GM18519 (cell line): ENCODE results near the gene HOXD12.

ENCODE experiments used
- ATAC-seq: cut with Tn5 transposase; IDR thresholded peaks from one replicate; pipeline ENCODE4 v1.9.1; 2021; ENCODE audit warnings: mild to moderate bottlenecking, moderate library complexity; ENCODE audit not compliant: unreplicated experiment, low FRiP score

The HOXD12 gene

DNA sequence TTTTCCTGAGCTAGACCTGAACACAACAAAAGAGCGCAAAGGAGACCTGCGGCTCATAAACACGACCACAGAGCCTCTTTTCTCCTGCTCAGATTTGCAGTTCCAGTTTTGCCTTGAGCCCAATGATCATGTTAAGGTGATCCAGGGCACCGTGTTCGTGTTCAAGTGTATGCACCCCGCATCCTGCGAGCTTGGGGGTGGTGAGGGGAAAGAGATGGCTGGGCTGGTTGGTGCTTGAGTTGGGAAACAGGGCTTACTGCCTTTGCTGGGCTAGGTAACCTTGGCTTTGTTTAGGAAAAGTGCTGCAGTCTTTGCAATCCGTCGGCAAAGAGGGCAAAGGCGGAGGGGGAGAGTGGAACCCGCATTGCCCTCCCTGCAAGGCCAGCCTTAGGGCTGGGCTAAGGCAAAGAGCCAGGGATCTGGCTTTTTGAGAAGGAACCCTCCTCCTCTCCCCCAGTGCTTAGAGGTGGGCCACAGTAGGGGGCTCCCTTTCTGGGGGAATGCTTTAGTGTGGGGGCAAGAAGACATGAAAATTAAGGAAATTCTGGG lies 18.3 kb downstream of the HOXD12 start:
- no peak for ATAC-seq

DNA sequence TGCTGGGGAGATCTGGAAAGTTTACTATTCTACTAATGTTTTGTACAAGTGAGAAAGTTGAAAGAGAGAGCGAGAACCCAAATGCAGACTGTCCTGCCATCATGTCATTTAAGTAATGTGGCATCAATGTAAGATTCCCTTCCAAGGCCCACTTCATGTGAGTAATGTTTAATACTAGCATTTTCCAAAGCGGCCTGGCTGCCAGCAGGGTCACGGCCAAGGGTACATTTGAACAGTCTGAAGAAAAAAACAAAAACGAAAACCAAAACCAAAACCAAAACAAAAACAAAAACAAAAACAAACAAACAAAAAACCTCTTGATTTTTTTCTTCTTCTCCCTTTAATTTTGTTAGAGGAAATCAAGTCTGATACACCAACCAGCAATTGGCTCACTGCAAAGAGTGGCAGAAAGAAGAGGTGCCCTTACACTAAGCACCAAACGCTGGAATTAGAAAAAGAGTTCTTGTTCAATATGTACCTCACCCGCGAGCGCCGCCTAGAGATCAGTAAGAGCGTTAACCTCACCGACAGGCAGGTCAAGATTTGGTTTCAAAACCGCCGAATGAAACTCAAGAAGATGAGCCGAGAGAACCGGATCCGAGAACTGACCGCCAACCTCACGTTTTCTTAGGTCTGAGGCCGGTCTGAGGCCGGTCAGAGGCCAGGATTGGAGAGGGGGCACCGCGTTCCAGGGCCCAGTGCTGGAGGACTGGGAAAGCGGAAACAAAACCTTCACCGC lies 19.2 kb downstream of the HOXD12 start:
- ATAC-seq = no peak

DNA sequence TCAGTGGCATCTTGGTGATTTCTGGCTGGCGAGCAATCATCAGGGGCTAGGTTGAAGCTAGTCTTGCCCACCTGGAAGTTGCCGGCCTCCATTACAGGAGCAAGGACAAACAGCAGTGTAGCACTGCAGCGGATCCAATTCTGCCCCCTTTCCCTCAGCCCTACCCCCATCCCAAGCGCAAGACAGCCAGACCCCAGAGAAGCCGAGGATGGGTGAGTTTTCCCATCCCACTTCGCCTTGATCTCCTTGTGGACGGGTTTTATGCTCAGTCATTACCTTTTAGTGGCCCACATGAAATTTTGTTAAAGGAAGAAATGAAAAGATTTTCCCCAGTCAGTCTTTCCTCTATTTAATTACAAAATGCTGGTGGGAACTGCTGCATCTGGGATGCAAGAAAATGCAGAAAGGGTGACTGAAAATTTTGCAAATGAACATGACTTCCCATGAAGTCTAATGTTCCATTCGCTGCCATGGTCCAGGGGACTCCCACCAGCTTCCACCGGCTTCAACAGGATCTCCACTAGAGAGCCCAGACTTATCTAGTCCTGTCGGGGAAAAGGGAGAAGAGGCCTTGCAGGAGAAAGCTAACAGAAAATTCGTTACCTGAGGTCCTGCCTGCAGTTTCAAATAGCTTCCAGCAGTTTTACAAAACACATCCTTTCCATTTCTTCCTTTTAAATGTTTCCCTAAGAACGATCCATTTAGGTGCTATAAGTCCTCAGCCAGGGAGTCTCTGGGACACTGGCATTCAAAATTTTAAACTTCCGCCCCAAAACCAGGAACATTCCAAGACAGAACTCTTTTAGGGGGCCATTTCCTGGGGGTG lies 21.0 kb downstream of the HOXD12 start:
- ATAC-seq = no peak

DNA sequence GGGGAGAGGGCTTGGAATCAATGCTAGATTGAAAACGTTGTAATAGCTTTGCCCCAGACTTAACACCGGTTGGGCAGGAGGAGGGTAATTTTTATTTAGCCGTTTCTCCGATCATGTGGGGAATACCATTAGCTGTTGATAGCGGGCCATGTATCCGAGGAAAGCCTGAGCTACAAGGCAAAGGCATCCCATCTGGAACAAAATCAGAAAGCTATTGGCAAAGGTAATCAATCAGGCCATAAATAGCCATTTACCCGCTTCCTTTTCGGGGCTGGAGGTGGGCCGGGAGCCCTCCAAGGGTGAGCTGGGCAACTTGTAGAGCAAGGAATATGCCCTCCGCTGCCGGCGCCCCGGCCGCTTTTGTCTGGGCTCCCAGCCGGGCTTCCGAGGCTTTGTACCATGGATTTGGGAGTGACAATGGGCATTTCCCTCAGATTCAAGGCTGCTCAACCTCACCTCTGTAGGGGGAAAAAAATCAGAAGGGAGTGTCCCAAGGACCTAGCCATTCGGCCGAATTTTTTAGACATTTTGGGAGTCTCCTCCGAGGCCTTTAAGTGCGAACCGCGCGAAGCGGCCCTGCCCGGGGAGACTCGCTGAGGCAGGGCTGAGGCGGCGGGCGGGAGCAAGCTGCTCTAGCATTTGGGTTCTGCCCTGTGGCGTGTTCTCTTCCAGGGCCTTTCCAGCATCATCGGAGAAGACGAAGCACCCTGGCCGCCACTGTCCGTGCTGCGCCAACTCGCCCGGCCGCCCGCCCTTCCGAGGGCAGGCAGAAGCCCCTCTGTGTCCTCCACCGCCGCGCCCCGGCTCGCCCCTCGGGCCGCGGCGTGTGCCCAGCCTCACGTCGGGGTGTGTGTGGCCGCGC lies 21.8 kb downstream of the HOXD12 start:
- ATAC-seq = no peak

DNA sequence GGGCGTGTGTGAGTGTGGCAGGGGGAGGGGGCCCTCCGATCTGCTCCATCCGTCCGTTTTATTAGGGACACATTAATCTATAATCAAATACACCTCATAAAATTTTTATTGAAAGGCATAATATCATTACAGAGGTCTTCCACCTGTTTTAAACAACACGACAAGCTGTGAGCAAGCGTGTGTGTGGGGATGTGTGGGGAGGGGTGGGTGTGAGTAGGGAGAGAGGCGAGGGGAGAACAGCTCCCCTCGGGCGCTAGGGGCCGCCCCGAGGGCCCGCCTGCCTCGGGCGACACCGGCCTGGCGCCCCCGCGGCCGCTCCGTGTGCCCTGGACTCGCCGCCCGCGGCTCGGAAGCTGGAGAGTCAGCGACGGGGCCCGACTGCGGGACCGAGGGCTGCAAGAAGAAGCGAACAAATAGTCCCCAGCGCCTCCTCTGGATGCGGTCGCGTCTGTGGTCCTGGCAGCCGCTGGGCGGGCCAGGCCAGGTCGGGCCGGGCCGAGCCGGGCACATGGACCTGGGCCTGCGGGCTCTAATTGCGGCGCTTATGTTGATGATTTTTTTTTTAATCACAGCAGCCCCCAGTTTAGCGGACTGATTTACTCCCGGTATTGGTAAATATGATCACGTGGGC lies 22.6 kb downstream of the HOXD12 start:
- no peak for ATAC-seq

DNA sequence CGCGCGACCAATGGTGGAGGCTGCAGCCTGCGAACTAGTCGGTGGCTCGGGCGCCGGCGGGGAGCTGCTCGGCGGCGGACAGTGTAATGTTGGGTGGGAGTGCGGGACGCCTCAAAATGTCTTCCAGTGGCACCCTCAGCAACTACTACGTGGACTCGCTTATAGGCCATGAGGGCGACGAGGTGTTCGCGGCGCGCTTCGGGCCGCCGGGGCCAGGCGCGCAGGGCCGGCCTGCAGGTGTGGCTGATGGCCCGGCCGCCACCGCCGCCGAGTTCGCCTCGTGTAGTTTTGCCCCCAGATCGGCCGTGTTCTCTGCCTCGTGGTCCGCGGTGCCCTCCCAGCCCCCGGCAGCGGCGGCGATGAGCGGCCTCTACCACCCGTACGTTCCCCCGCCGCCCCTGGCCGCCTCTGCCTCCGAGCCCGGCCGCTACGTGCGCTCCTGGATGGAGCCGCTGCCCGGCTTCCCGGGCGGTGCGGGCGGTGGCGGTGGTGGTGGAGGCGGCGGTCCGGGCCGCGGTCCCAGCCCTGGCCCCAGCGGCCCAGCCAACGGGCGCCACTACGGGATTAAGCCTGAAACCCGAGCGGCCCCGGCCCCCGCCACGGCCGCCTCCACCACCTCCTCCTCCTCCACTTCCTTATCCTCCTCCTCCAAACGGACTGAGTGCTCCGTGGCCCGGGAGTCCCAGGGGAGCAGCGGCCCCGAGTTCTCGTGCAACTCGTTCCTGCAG lies 23.3 kb downstream of the HOXD12 start, which contains the start of gene HOXD9:
TSS of gene HOXD9 (plus strand) at position 37 of the 728 bp plus-strand sequence. CDS start at position 87, 50 bp downstream.
- ATAC-seq = no peak

DNA sequence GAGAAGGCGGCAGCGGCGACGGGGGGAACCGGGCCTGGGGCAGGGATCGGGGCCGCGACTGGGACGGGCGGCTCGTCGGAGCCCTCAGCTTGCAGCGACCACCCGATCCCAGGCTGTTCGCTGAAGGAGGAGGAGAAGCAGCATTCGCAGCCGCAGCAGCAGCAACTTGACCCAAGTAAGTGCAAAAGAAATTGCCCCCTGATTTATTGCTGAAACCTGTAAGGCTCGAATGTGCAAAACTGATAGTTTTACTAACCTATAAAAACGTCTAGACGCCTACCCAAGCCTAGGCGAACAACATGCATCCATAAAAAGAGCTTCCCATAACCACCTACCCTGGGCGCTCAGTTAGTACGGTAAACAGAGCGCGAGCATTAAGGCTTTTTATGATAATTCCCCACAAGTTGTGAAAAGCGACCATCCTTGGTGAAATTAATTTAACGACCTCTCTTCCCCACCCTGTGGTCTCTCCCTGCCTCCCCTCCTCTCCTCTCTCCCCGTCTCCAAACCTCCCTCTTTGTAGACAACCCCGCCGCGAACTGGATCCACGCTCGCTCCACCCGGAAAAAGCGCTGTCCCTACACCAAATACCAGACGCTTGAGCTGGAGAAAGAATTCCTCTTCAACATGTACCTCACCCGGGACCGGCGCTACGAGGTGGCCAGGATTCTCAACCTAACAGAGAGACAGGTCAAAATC lies 24.0 kb downstream of the HOXD12 start:
- no peak for ATAC-seq

DNA sequence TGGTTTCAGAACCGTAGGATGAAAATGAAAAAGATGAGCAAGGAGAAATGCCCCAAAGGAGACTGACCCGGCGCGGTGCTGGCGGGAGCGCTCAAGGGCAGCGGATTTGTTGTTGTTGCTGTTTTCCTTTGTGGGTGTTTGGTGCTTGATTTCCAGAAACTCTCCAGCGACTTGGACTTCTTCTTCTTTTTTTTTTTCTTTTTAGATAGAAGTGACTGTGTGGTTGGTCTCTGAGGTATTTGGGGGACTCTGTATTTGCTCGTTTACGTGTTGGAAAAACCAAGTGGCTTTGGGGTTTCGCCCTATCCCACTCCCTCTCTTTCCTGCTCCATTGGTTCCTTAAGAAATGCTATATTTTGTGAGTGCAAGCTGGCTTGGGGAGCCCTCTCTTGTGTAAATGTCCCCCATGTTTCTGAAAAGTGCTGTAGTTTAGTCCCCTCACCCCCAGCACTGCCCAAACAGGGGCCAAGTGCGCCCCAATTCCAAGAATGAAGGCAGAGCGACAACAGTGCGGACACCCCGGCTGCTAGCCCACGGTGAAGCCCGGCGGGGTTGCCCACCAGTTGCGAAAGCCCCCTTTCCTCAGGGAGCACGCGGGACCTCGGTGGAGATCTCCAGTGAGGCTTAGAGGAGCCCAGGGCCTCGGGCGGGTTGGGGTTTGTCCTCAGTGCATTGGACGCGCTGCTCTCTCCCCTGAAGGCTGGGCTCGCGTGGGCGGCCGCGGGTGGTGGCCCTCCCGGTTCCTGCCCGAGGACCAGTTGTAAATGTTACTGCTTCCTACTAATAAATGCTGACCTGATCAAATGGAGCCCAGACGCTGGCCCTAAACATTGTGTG lies 24.7 kb downstream of the HOXD12 start:
- ATAC-seq = no peak

DNA sequence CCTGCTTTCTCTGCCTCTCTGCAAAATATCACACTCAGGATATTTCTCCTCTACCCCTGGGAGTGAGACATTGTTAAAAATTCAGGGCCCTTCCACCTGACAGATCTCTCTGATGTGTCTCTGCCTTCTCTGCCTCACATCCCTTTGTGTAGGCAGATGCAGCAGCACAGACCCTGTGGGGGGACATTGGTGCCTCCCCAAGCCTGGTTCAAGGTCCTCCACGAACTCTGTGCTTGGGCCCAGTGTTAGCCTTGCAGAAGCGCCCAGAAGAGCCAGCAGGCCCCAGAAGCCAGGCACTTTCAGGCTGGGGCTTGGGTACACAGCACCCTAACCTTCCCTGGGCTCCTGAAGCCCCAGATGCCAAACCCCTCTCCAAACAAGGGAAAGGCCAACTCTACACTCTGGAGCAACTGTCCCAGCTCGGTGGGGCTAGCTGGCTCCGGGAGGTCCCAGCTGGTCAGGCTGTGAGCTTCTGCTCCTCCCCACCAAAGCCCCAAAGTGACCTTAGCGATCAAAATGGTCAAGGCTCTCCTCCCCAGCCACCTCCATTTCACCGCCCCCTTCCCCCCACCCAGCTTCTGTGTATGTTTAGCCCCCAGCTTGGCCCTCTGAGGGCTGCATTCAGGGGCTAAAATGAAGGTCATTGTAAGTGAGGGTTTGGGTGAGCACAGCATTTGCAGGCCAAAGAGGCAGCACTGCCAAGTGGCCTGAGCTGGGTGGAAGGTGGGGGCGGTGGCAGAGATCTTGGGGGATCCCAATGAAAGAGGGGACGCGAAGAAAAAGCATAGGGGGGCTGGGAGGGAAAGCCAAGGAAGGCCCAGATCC lies 25.6 kb downstream of the HOXD12 start:
- ATAC-seq = no peak

DNA sequence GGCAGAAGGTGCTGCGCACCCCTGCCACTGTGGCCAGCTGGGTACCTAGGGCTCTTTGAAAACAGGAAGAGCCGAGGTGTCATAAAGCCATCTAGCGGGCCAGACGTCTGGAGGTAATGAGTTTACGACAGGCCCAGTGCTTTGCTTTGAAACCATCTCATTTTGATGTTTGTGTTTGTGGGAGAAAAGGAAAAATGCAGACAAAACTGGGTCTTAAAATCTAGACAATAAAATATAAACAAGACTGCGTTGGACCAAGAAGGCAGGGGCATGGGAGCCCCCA lies 26.1 kb downstream of the HOXD12 start:
- ATAC-seq = no peak

DNA sequence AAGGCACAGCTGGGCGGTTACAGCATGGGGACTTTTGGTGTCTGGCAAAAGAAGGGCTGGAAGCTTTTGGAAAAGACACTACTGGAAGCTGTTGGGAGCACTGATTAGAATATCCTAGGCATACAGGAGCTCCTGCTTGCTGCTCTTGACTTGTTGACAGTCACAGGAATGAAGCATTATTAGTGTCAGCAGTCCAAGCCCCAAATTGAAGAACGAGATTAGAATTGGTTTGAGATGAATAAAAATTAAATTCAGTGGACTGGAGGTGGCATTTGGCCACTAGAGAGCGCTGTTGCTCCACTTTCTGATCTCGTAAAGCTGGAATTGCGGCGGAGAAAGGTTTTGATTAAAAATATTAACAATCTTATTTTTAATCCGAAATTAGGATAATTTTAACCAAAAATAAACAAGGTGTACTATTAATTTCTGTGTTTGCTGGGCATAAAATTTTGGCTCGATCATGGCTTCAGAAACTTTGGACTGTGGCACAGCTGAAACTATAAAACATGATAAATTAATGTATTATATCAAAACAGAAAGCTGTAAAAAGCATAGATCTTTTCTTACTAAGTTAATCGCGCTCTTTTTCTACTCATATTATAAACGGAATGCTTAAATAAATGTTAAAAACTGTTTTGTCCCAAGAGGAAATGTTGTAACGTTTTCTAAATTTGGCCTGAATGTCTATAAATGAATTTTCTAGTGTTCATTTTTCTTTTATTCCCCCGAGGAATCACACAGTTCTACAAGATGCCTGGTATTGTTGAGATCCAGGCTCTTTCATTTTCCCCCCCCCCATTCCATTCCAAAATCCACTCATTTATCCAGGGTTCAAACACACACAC lies 27.6 kb downstream of the HOXD12 start:
- ATAC-seq = no peak

DNA sequence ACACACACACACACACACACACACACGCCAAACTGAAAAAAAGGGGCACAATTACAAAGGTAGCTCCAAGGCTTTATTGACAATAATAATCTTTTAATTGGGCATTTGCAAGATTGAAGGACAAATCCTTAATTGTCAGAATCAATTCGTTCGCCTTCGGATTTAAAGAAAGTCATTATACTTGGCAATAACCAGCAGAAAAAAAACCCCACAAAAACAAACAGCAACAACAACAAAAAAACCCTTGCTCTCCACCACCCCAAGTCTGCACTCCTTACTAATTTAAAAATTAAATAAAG lies 28.1 kb downstream of the HOXD12 start:
- no peak for ATAC-seq

DNA sequence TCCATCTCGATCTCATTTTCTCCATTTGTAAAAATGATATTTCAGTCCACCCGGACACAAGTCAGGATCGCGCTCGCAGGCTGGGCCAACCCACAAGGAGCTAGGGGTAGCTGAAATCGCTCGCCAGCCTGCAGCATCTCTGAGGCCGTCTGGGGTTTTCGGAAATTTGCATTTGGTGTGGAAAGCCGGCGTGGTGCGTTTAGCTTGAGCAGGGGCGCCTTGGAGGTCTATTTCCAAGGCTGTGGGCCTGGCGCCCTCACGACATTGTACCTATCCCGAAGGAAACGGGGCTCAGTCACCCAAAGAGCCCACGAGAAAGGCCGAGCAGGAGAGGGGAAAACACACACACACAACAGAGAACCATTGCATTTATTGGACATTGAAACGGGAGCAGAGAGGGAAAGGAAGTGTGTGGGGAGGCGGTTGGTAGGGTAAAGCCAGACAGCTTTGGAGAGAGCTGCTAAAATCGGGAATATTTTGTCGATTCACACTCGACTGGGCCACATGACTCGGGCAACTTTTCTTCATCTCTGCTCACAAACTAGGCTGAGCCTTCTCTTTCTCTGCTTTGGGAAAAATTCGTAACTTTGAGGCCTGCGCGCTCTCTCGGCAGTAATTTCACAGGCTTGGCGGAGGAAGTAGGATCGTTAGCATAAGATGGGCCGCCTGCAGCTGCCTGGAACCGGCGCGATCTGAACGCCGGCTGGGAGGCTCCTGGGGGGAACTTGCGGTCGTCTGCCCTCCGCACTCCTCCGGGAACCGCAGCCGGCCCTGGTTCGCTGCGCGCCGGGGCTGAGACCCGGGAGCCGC lies 28.8 kb downstream of the HOXD12 start:
- no peak for ATAC-seq

DNA sequence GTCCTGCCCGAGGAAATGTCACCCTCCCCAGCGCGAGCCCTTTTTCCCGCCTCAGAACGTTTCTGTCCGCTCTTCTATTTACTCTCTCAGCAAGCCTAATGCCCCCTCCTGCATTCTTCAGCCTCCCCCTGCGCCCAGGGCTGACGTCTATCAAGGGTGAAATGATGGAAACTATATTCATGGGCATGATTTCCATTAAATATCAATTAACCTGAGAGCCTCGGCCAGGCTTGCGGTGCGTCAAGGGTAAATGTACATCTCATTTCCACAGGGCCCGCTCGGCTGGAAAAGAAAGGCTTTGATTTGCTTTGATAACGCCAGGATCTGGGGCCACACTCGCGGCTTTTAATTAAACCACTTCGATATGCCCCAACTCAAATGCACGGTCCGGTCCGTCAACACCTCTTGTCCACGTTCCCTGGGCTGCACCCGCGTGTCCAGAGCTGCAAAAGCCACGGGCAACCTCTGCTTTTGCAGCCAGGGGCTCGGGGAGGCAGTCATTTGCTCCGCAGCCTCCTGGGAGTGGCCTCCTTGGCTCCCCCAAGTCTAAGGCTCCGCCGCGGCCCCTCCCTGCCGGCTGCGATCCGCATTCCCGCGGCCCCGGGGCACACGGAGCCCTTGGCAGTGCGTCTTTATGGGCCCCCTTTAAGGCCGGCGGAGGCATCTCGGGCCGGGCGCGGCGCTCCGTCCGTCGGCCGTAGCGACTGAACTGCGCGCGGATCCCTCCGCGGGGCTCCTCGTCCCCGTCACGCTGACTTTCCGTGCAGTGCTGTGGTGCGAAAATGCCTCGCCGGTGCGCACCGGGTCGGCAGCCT lies 29.6 kb downstream of the HOXD12 start, which contains the start of gene HOXD8:
TSS of gene HOXD8 (plus strand) at position 724 of the 815 bp plus-strand sequence. CDS start 662 bp downstream, outside the sequence.
- no peak for ATAC-seq

DNA sequence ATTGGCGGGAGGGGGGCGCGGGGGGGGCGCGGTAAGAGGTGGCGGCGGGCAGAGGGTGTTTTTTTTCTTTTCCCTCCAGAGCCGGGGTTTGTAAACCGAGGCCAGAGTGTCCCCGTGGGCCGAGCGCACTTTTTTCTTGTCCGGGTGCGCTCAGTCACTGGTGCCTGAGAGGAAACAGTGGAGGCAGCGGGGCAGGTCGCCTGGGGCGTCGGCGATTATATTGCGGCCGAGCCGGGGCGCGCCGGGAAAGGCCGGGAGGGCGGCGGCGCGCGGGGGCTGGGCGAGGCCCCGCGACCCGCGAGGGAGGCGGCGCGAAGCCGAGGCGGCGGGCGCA lies 30.2 kb downstream of the HOXD12 start:
- no peak for ATAC-seq
